Neutrophil (primary cell): Measurements from ENCODE around the gene PLCL1.
"Not testable (repeated sequence)": the region's sequence is repeated elsewhere in the genome, so short reads cannot be mapped to it uniquely, and the experiment has no call there.

Experiments used
- H3K27ac ChIP-seq: fragments of 200-600 bp; sonication (generic); 2 replicates; pipeline ENCODE4 v1.5.1; 2016; ENCODE audit warnings: mild to moderate bottlenecking, moderate library complexity
- H3K27me3 ChIP-seq: fragments of 200-600 bp; sonication (generic); 2 replicates; pipeline ENCODE4 v1.6.0; 2016; ENCODE audit warnings: mild to moderate bottlenecking
- H3K36me3 ChIP-seq: fragments of 200-600 bp; sonication (generic); 2 replicates; pipeline ENCODE4 v1.5.1; 2017
- H3K4me1 ChIP-seq, 2 experiments: fragments of 200-600 bp in 1 of 2; sonication (generic) in 1 of 2; 1 replicate in 1 of 2; 2 replicates in 1 of 2; pipeline versions ENCODE4 v1.5.1 to v1.6.1; 2013 to 2016; ENCODE audit warnings: low read depth in 1 of 2, low read length in 1 of 2, mild to moderate bottlenecking in 1 of 2, moderate library complexity in 1 of 2; ENCODE audit not compliant: control insufficient read depth in 1 of 2, insufficient read depth in 1 of 2
- H3K4me3 ChIP-seq, 2 experiments: fragments of 200-600 bp in 1 of 2; sonication (generic) in 1 of 2; 1 replicate in 1 of 2; 2 replicates in 1 of 2; pipeline ENCODE4 v1.5.1; 2013 to 2016; ENCODE audit warnings: low read depth in 1 of 2, low read length in 1 of 2, mild to moderate bottlenecking in 1 of 2, moderate library complexity in 1 of 2
- H3K9me3 ChIP-seq: fragments of 200-600 bp; sonication (generic); 2 replicates; pipeline ENCODE4 v1.5.1; 2016
- TF ChIP-seq, protein P1 (sequence below): fragments of 200-600 bp; sonication (generic); IDR thresholded peaks from 2 replicates; pipeline ENCODE4 v1.5.1; 2016; ENCODE audit warnings: antibody characterized with exemption

Gene PLCL1

DNA sequence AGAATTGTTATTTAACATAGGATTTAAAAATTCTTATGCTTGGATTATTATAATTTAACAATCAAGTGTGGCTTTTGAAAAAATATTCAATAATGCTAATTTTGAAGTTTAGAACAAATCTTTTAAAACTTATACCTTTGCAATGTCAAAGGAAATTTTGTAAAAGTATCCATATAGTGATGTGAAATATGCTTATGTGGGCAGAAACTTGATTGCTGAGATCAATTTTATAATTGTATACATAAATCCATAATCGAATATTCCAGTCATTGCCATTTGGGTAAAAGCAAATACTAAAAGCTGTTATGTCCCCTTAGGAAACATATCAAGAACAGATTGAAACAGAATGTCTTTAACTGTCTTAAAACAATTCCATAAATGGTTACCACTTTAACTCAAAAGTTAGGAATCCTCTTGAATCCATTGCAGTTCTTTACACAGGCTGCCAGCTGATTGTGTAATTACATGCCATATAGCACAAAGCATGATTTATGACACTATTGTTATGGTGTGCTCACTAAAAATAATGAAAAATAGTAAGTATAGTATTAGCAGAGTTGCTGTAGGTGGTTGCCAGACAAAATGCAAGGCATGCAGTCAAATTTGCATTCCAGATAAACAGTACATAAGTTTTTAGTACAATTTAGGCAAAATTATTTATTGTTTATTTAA, 24.2 kb downstream of the PLCL1 start:
- TF ChIP-seq, protein P1, sequence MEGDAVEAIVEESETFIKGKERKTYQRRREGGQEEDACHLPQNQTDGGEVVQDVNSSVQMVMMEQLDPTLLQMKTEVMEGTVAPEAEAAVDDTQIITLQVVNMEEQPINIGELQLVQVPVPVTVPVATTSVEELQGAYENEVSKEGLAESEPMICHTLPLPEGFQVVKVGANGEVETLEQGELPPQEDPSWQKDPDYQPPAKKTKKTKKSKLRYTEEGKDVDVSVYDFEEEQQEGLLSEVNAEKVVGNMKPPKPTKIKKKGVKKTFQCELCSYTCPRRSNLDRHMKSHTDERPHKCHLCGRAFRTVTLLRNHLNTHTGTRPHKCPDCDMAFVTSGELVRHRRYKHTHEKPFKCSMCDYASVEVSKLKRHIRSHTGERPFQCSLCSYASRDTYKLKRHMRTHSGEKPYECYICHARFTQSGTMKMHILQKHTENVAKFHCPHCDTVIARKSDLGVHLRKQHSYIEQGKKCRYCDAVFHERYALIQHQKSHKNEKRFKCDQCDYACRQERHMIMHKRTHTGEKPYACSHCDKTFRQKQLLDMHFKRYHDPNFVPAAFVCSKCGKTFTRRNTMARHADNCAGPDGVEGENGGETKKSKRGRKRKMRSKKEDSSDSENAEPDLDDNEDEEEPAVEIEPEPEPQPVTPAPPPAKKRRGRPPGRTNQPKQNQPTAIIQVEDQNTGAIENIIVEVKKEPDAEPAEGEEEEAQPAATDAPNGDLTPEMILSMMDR, result no peak
- Histone ChIP-seq H3K27ac (no peak overlapping the region), H3K27me3 (peaks cover 3% of the 10 kb centered on the region), H3K4me1 (no peaks in the 10 kb centered on the region), H3K4me3 (no peak overlapping the region), H3K9me3 (no peaks in the 10 kb centered on the region), H3K36me3 (no peaks in the 10 kb centered on the region)

DNA sequence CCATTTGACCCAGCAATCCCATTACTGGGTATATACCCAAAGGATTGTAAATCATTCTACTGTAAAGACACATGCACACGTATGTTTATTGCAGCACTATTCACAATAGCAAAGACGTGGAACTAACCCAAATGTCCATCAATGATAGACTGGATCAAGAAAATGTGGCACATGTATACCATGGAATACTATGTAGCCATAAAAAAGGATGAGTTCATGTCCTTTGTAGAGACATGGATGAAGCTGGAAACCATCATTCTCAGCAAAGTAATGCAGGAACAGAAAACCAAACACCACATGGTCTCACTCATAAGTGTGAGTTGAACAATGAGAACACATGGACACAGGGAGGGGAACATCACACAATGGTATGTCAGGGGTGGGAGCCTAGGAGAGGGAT, 30.4 kb downstream of the PLCL1 start:
- H3K27me3 ChIP-seq, H3K27ac ChIP-seq, H3K4me1 ChIP-seq, H3K36me3 ChIP-seq, H3K4me3 ChIP-seq, H3K9me3 ChIP-seq: not testable (repeated sequence)

DNA sequence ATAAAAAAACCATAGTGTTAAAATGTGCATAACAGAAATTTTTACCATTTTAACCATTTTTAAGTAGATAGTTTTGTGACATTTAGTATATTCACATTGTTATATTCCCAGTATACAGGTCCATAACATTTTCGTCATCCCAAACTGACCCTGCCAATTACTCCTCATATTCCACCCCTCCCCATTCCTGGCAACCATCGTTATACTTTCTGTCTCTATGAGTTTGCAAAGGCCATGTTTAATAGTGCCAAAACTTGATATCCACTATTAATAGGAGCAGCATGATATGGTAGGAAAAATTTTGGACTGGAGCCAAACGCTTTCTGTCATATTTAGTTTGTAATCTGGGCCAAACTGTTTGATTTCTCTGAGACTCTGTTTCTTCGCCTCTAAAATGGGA, 30.9 kb downstream of the PLCL1 start:
- H3K9me3 ChIP-seq, result no peaks in the 10 kb centered on the region
- H3K4me3 ChIP-seq, result no peak overlapping the region
- H3K4me1 ChIP-seq, result no peaks in the 10 kb centered on the region
- H3K36me3 ChIP-seq, result no peaks in the 10 kb centered on the region
- no peak overlapping the region for H3K27ac ChIP-seq
- TF ChIP-seq, protein P1, result no peak
- peaks cover 9% of the 10 kb centered on the region for H3K27me3 ChIP-seq

DNA sequence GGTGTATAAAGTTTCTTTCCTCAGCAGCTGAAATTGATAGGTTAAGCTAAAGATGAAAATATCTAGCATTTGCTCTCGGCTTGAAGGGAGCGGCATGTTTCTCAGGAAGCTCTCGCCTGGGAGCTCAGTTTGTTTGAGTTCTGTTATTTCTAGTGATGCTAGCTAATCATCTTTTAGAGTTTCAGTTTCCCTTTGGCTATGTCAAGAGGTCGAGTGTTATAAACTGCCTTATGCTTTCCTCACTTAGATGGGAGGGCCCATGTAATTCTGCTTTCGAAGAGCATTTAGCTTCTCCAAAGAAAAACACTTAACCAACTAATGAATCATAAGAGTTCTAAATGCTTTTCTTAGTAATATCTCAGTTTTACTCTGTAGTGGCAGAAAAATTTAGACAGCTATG, 33.6 kb downstream of the PLCL1 start:
- no peak overlapping the region for H3K4me3 ChIP-seq
- H3K27ac ChIP-seq, result no peak overlapping the region
- no peaks in the 10 kb centered on the region for H3K36me3 ChIP-seq
- TF ChIP-seq, protein P1, result no peak
- peaks cover 9% of the 10 kb centered on the region for H3K27me3 ChIP-seq
- no peaks in the 10 kb centered on the region for H3K4me1 ChIP-seq
- H3K9me3 ChIP-seq, result no peaks in the 10 kb centered on the region

DNA sequence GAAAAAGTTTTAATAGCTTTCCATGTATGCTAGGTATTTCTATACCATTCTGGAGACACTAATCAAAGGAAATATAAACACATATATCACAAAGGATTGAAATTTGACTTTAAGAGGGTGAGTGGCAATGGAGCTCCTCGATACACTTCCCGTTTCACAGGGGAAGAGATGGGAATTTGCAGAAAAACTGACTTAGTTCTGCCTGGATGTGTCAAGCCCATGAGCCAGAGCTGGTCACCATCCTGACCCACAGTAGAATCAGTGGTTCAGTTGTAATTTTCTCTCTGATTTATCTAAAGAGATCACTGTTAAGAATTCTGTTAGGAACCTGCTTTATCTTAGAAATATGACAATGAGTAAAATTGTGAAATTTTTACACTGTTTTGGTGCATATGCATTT, 34.2 kb downstream of the PLCL1 start:
- H3K27ac ChIP-seq, result no peak overlapping the region
- H3K4me3 ChIP-seq, result no peak overlapping the region
- H3K4me1 ChIP-seq, result no peaks in the 10 kb centered on the region
- TF ChIP-seq, protein P1, result no peak
- H3K27me3 ChIP-seq, result peaks cover 9% of the 10 kb centered on the region
- H3K9me3 ChIP-seq, result no peaks in the 10 kb centered on the region
- H3K36me3 ChIP-seq, result no peaks in the 10 kb centered on the region

DNA sequence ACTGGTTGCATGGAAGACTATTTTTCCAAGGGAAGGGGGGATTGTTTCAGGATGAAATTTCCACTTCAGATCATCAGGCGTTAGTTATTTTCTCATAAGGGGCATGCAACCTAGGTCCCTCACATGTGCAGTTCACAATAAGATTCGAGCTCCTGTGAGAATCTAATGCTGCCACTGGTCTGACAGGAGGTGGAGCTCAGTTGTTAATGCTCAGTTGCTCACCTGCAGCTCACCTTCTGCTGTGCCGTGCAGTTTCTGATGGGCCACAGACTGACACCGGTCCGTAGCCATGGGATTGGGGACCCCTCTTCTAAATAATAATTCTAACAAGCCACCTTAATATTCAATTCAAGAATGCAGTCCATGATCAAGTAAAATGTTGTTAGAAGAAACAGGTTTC, 34.9 kb downstream of the PLCL1 start:
- no peaks in the 10 kb centered on the region for H3K36me3 ChIP-seq
- peaks cover 9% of the 10 kb centered on the region for H3K27me3 ChIP-seq
- no peaks in the 10 kb centered on the region for H3K9me3 ChIP-seq
- no peak overlapping the region for H3K27ac ChIP-seq
- H3K4me1 ChIP-seq, result no peaks in the 10 kb centered on the region
- no peak overlapping the region for H3K4me3 ChIP-seq
- TF ChIP-seq, protein P1, result no peak
